OCI-LY7 (cell line): ENCODE measurements around the gene ERLIN1. TPM values are rescaled to one million over a fixed set of nuclear protein-coding genes. Genes with fewer than 3 reads are reported as not detected.

ENCODE experiments used
- BruUV-seq: library from RNA; stranded (reverse); fragments of 400-500 nt; replicated peaks from 2 replicates; lab custom pipeline; 2021; lab: Mats Ljungman, UMichigan
- CTCF ChIA-PET: fragments of 300-600 bp; sonication (Branson Sonifier 250); formaldehyde crosslinking; loops from one replicate; lab custom pipeline; 2022; ENCODE audit warnings: antibody characterized with exemption; ENCODE audit not compliant: unreplicated experiment; lab: Charles Lee
- POLR2A ChIA-PET: fragments of 300-600 bp; sonication (Branson Sonifier 250); formaldehyde crosslinking; loops from one replicate; lab custom pipeline; 2022; ENCODE audit warnings: antibody characterized with exemption; lab: Charles Lee
- DNase-seq: peaks from one replicate; pipeline ENCODE4 v3.0.0-alpha.2; 2015; ENCODE audit warnings: low spot score
- H2AFZ ChIP-seq: fragments of 200-600 bp; sonication (generic), shearing (Covaris generic); 2 replicates; pipeline ENCODE4 v1.6.1; 2014; ENCODE audit warnings: mild to moderate bottlenecking, antibody characterized with exemption, low read length, moderate library complexity
- H3K27ac ChIP-seq: fragments of 200-600 bp; sonication (generic); 2 replicates; pipeline ENCODE4 v1.5.1; 2014; ENCODE audit warnings: mixed run types, low read depth, mild to moderate bottlenecking, moderate library complexity, low read length, inconsistent platforms; ENCODE audit not compliant: poor library complexity, severe bottlenecking
- H3K36me3 ChIP-seq: fragments of 200-600 bp; sonication (generic); 2 replicates; pipeline ENCODE4 v1.6.1; 2014; ENCODE audit warnings: mild to moderate bottlenecking, antibody characterized with exemption, low read length, moderate library complexity, mixed read lengths; ENCODE audit not compliant: insufficient read depth
- H3K4me1 ChIP-seq: fragments of 200-600 bp; sonication (generic); 2 replicates; pipeline ENCODE4 v1.5.1; 2014; ENCODE audit warnings: mild to moderate bottlenecking, low read length; ENCODE audit not compliant: insufficient read depth, poor library complexity, severe bottlenecking
- H3K4me2 ChIP-seq: fragments of 200-600 bp; sonication (generic); 2 replicates; pipeline ENCODE4 v1.6.1; 2014; ENCODE audit warnings: mild to moderate bottlenecking, low read length
- H3K4me3 ChIP-seq: fragments of 200-600 bp; sonication (generic); 2 replicates; pipeline ENCODE4 v1.5.1; 2014; ENCODE audit warnings: mild to moderate bottlenecking, low read depth, low read length; ENCODE audit not compliant: poor library complexity, severe bottlenecking
- H3K79me2 ChIP-seq: fragments of 200-600 bp; sonication (generic); 2 replicates; pipeline ENCODE4 v1.6.1; 2016; ENCODE audit warnings: low read depth, mild to moderate bottlenecking, low read length, moderate library complexity, mixed read lengths; ENCODE audit not compliant: insufficient read depth
- H3K9me2 ChIP-seq: fragments of 200-600 bp; sonication (generic); 2 replicates; pipeline ENCODE4 v1.6.1; 2016; ENCODE audit warnings: mild to moderate bottlenecking, low read length, mixed read lengths; ENCODE audit not compliant: insufficient read depth
- H3K9me3 ChIP-seq: fragments of 200-600 bp; sonication (generic); 2 replicates; pipeline ENCODE4 v1.6.1; 2014; ENCODE audit warnings: mild to moderate bottlenecking, mixed run types, low read length, mixed read lengths
- H4K20me1 ChIP-seq: fragments of 200-600 bp; sonication (generic); 2 replicates; pipeline ENCODE4 v1.6.1; 2014; ENCODE audit warnings: mild to moderate bottlenecking, antibody characterized with exemption, low read length, moderate library complexity, mixed read lengths; ENCODE audit not compliant: insufficient read depth
- CTCF ChIP-seq: fragments of 200-600 bp; sonication (generic); conservative IDR thresholded peaks from 2 replicates; pipeline ENCODE4 v1.5.1; 2014; ENCODE audit warnings: mild to moderate bottlenecking, antibody characterized with exemption, low read length, moderate library complexity, mixed read lengths
- EZH2phosphoT487 ChIP-seq: fragments of 200-600 bp; sonication (generic); IDR thresholded peaks from 2 replicates; pipeline ENCODE4 v1.6.1; 2018; ENCODE audit warnings: low read depth, borderline replicate concordance, mild to moderate bottlenecking, mixed run types, antibody characterized with exemption, low read length, moderate library complexity, mixed read lengths
- intact Hi-C: fragments of 100-400 bp; cut with micrococcal nuclease; formaldehyde crosslinking; loops from one replicate; pipeline ENCODE4 v1.10.0; 2022; ENCODE audit not compliant: unreplicated experiment
- total RNA-seq, 2 experiments: library from RNA; depleted of rRNA in 1 of 2; stranded (reverse); fragments of >200 nt in 1 of 2; shearing (Covaris generic) in 1 of 2; gene quantifications; 2 replicates each; pipeline ENCODE4 v1.2.3, GENCODE V29; 2014 to 2022

The ERLIN1 gene
- total RNA-seq, 2 experiments from 2014 or later: 24.1 to 26.7 TPM

DNA sequence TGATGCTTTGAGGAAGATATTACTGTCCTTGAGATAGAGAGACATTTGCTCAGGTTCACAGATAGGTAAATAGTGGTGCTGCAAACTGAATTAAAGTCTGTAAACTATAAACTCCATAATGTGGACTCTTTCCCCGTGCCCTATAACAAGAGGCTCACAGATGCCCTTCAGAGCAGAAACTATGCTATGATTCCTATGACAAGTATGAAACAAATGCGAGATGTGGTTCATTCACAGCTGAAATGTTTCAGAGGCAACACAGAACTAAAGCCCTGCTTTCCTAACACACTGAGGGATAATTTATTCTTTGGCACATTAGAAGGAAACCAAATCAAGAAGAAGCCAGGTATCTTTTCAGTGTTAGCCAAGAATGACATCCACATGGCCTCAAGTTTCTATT lies 30.2 kb upstream of the ERLIN1 start:
- no peak for DNase-seq
- no peaks in the 10 kb centered on the region for H3K9me3 ChIP-seq
- ChIA-PET CTCF (no interaction called here), POLR2A (interaction anchor here (0.6 kb wide), 1 partner anchor 78 kb away, joined by 3 read pairs; no protein-coding TSS in a partner anchor)
- intact Hi-C loops: no loop called here
- no peak overlapping the region for H2AFZ ChIP-seq
- no peak overlapping the region for H3K4me2 ChIP-seq
- H4K20me1 ChIP-seq: no peaks in the 10 kb centered on the region
- H3K4me1 ChIP-seq: no peaks in the 10 kb centered on the region
- TF ChIP-seq EZH2phosphoT487 (no peak), CTCF (no peak)
- no peak overlapping the region for H3K4me3 ChIP-seq
- no TSS peak for BruUV-seq
- peaks cover 100% of the 10 kb centered on the region for H3K36me3 ChIP-seq
- no peaks in the 10 kb centered on the region for H3K79me2 ChIP-seq
- no peaks in the 10 kb centered on the region for H3K9me2 ChIP-seq
- no peak overlapping the region for H3K27ac ChIP-seq

- H3K27ac ChIP-seq: no peak overlapping the region
- no peaks in the 10 kb centered on the region for H4K20me1 ChIP-seq
- ChIA-PET POLR2A (no interaction called here), CTCF (no interaction called here)
- H3K4me3 ChIP-seq: no peak overlapping the region
- H3K9me2 ChIP-seq: no peaks in the 10 kb centered on the region
- no peaks in the 10 kb centered on the region for H3K79me2 ChIP-seq
- BruUV-seq: no TSS peak
- no peaks in the 10 kb centered on the region for H3K4me1 ChIP-seq
- no peaks in the 10 kb centered on the region for H3K9me3 ChIP-seq
- TF ChIP-seq EZH2phosphoT487: no peak
- TF ChIP-seq CTCF: no peak
- H3K36me3 ChIP-seq: peaks cover 87% of the 10 kb centered on the region
- DNase-seq: no peak
- no peak overlapping the region for H2AFZ ChIP-seq
- intact Hi-C loops: no loop called here
- no peak overlapping the region for H3K4me2 ChIP-seq
Measured at GRCh38 chr10:100209303-100209702, 23.5 kb upstream of the ERLIN1 start.

GRCh38 chr10:100208276-100208675 lies 22.4 kb upstream of the ERLIN1 start:
- no peak overlapping the region for H3K4me2 ChIP-seq
- H3K9me3 ChIP-seq: no peaks in the 10 kb centered on the region
- H3K9me2 ChIP-seq: no peaks in the 10 kb centered on the region
- BruUV-seq: no TSS peak
- H3K4me3 ChIP-seq: no peak overlapping the region
- no peaks in the 10 kb centered on the region for H3K79me2 ChIP-seq
- peaks cover 87% of the 10 kb centered on the region for H3K36me3 ChIP-seq
- POLR2A ChIA-PET: interaction anchor here (0.6 to 0.8 kb wide), 2 partner anchors 12 to 482 kb away, joined by 3 read pairs; no protein-coding TSS in a partner anchor
- no peaks in the 10 kb centered on the region for H3K4me1 ChIP-seq
- no peak overlapping the region for H3K27ac ChIP-seq
- no peak overlapping the region for H2AFZ ChIP-seq
- intact Hi-C loops: no loop called here
- TF ChIP-seq EZH2phosphoT487: no peak
- no peak for TF ChIP-seq CTCF
- H4K20me1 ChIP-seq: no peaks in the 10 kb centered on the region
- CTCF ChIA-PET: no interaction called here
- no peak for DNase-seq
